Measurements from ENCODE around the gene SCGB1A1.

Gene SCGB1A1

DNA sequence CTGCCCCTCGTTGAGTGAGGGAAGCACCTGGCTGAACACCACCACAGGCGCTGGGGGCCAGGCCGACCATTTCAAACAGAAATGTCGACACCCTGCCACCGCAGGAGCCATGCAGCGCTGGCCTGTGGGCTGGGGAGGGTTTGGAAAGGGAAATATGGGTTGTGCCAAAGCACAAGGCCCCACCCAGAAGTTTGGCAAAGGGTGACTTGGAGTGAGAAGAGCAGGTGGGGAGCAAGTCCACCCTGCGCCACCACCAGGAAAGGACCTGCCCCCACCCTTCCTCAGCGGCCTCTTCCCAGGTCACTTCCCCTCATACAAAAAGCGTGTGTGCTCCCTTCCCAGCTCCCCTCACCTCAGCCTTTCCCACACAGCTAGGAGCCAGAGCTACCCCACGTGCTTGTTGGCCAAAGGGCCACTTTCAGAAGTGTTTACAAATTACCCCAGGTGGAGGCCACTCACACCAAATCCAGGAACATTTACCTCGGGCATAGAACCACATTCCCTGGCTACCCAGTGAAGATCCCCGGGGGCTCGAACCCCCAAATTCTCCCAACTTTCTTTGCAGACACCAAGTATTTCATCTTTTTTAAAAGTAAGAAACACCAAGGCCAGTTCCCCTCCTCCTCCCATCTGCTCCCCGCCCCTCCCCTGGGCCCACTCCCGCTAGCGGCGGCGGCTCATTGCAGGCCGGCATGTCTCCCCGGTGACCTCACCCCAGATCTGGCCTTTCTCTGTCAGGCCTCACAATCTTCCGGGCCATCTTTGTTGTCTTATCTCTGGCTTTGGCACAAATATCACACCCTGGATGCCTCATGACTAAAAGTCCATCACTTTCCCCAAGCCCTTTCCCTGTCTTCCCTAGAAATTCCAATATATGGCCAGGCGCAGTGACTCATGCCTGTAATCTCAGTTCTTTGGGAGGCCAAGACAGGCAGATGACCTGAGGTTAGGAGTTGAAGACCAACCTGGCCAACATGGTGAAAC, 20.5 kb upstream of the SCGB1A1 start:
- no peak for DNase-seq

DNA sequence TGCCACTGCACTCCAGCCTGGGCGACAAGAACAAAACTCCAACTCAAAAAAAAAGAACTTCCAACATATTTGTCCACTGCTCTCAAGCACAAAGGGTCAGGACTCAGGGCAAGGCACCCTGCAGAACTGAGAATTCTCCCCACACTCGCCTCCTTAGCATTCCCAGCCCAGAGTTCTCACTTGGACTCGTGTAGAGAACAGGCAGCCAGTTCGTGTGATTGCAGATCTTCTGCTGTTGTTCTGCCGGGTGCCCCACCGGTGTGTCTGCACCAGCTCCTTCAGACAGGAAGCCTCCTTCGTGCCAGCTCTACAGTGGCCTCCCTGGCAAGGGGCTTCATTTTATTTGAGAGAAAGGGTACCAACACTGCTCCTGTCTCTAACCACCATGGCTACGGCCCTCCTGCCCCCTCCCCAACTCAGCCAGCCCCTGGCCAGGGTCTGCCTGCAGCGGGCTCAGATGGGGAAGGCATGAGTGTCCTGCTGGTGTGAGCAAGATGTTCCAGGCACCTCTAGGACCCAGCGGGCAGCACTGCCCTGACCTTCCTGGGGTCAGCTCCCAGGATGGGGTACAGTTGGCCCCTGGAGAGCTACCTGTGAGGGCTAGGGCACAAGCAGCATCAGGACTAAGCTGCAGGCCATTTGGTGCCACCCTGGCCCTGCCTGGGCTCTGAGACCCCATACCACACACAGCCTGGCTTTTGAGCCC, 19.5 kb upstream of the SCGB1A1 start:
- DNase-seq: no peak

DNA sequence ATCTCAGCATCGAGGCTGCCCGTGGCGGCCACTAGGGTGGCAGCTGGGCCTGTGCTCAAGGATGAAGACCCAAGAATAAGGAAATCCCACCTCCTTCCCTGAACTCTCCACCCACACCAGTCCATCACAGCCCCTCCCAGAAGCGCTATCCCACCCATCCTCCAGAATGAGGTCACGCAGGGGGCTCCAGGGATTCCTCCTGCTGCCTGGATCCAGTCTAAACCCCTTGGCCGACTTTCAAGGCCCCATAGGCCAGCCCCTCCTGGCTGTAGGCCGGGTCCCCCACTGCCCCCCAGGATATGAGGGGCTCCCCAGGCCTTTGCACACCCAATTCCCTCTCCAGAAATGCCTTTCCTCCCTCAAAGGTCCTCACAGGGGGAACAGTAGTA, 19.0 kb upstream of the SCGB1A1 start:
- DNase-seq: no peak

DNA sequence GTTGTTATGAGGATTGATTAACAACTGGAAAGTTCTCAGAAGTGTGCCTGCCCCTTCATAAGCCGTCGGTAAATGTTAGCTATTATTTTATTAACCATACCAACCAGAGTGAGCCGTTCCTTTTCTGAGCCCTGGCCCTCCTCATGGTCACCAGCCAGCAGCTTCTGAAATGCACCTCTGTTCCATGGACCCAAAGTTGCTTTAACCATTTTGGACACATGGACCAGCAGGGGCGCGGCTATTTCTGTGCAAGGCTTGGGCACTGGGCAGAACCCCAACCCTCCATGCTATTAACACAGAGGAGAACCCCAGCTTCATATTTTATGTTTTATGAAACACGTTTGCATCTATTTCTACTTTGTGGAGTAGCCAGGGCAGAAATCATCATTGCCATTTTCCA, 18.6 kb upstream of the SCGB1A1 start:
- no peak for DNase-seq

DNA sequence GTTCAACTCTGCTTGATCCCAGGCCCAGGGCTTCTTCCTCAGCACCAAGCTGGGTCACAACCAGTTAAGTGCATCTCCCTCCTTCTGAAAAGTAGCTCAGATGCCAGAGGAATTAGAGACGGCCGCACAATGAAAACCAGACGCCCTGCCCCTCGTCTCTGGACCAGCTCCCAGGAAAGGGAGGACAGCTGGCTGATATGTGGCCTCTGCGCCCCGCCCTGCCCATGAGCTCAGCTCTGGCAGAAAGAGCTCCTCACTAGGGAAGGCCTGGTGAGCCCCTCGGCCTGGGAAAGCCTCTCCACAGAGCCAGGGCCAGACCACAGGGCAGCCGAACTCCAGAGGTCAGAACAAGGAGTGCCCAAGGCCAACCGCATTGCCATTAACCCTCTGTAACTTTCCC, 18.1 kb upstream of the SCGB1A1 start:
- DNase-seq: no peak

DNA sequence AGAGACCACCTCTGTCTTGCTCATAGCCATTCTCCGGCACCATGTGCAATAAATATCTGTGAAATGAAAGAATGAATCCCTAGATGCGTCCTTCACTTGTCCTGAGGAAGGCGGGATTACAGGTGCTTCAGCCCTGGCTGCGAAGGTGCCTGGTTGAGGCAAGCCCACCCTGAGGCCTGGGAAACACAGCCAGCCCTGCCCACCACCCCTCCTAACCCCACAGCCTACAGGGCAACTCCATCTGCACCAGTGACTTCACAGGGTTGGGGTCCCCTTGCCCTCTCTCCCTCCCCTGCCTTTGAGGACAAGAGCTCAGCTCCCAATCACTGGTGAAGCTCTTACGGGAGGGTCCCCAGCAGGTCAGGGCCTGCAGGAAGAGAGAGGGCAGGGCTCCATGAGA, 17.5 kb upstream of the SCGB1A1 start:
- no peak for DNase-seq

DNA sequence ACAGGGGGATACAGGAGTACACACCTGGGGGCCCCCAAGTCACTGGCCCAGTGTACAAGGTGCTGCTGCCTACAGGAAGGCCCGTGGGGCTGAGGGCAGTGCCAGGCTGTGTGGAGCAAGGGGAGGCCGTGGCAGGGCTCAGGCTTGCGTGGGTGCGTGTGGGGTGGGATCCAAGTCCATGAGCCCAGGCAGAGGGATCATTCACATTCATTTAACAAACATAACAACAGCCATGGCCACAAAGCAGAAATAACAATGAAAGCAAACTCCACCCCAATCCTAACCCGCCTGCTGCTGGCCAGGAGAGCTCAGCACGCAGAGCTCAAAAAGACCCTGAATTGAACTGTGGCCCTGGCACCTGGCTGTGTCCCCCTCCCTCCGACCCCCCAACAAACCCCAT, 17.0 kb upstream of the SCGB1A1 start:
- DNase-seq: no peak

DNA sequence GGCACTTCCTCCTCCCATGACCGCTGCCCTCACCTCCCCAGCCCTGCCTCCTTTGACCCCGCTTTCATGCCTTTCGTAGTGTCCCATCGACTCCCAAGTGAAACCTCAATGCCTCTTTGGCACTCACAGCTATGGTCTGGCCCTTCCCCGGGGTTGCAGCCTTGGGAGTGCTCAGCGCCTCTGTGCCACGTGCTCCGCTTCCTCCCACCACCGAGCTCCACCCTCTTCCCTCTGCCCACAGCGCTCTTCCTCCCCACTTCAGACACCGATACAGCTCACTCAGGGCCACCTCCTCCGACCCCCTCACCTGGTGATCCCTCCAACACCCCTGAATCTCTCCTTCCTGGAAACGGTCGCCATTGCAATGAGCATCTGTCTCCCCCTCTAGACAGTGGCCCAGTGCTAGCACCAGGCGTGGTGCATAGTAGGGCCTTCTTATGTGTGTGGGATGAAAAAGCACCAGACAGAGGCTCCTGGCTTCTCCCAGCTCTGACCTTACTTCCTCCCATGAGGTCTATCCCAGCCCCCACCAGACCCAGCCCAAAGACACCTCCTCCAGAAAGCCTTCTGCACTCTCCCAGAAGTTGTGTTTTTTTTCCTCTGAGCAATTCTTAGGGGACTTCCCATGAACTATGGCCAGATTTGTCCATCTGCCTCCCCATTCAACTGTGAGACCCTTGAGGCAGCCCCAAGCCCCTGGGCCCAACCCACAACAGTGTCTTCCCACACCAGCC, 16.4 kb upstream of the SCGB1A1 start:
- peak; percentile 56 for DNase-seq

DNA sequence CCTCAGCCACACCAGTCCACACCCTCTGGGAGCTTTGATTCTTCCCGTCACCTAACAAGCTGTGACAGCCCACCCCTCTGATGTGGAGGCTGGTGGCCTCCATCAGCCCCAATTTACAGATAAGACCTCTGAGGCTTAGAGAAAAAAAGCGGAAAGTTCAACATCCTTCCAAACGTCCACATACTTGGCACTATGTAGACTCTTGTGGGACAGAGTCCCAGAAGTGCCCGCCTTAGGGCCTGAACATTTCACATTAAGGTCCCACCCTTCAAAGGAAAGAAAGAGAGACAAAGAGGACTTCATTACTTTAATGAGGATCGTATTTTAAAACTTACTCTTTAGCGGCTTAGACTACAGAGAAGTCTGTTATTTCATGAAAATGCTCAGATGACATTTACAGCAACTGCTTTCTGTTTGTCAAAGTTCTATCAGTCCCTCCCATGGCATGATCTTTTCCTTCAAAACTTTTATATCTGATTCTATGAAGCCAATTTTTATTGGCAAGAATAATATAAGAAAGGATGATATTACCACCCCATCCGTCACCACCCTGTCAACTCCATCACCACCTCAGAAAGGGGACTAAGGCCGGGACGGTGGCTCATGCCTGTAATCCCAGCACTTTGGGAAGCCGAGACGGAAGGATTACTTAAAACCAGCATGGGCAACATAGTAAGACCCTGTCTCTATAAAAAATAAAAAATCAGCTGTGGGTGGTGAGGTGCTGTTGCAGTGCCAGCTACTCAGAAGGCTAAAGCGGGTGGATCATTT, 15.7 kb upstream of the SCGB1A1 start:
- no peak for DNase-seq

DNA sequence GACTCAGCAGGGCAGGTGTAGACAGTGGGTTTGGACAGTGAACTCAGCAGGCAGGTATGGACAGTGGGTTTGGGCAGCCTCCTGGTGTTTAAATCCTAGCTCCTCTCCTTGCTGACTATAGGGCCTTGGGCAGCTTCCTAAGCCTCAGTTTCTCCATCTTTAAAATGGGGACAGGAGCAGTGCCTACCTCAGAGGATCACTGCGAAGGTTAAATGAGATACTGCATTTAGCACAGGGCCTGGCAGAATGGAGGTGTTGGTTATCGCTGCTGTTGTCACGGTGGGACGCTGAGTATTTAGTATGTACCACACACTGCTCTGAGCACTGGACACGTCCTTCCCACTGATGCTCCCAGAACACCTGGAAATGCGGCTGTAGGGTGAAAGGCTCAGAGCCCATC, 14.4 kb upstream of the SCGB1A1 start:
- no peak for DNase-seq

DNA sequence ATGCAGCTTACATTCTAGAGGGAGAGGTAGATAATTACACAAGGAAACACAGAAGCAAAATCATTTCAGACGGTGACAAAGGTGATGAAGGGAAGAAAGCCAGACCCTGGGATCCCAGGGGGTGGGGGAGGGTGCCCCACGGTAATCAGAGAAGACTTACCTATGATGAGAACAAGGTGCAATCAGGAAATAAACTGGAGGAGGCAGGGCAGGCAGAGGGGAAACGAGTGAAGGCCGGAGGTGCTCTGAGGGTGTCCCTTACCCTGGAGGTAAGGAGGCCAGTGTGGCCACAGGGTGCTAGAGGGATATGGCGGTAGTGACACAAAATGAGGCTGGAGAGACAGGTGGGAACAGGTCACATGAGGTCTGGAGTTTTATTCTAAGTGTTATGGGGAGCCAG, 13.9 kb upstream of the SCGB1A1 start:
- no peak for DNase-seq

DNA sequence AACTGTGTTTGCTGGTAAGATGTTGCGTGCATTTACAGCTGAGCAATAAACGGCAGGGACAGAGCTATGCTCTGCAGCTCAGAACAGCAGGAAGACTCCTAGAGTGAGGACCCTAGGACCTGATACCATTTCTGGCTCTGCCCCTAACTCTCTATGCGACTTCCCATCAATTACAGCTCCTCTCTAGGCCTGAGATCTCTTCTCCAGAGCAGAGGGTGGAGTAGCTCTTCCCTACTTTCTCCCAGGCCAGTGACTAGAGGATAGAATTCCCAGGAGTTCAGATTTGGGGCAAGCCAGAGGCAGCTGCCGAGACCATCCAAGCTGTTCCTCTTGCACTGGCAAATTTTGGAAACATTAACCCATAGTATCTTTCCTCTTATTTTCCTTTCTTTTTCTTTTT, 12.8 kb upstream of the SCGB1A1 start:
- DNase-seq: no peak

DNA sequence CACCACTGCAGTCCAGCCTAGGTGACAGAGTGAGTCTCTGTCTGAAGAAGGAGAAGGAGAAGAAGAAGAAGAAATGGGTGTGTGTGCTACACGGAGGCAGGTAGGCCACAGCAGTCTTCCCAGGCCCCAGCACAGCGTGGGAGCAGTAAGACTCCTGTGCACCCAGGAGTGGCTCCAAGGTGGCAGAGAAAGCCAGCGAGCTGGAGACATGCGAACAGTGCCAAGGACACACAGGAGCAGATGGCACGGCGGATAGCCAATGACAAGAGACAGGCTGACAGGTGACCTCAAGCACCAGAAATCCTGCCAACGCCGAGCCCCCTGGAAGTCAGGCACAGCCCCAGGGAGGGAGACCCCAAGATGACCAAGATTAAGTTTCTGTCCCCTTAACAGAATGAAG, 9.0 kb upstream of the SCGB1A1 start:
- no peak for DNase-seq

DNA sequence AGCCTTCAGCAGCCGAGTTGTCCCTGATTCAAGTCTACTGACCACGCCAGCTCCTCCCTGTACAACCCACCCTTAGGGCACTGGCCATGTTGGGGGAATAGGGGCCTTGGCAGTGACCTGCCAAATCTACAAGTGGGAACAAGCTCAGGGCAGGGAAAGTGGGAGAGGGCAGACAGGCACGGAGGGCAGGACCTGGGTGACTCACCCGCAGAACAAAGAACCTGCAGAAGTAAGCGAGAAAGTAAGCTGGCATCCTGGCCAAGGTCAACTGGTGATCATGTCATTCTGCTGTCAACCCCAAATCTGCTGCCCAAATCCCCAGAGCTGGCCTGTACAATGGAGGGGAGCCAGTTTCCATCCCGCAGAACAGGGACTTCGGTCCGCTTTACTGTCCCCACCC, 7.9 kb upstream of the SCGB1A1 start:
- DNase-seq: no peak

DNA sequence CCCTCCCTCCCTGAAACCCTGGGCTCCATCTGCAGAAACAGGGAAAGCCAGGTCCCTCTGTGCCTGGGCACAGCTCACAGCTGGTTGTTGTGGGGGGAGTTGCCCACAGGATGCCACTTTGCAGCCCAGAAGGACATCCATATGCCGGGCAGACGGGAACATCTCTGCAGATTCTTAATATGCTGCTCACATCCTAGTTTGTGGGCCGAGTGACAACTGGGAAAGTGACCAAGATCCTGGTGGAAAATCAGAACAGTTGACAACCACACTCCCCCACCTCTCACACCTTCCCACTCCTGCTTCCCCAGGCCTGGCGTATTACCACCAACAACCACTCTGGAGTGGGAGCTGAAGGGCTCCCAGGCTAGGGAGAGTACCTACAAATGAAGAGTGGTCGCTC, 7.3 kb upstream of the SCGB1A1 start:
- no peak for DNase-seq

DNA sequence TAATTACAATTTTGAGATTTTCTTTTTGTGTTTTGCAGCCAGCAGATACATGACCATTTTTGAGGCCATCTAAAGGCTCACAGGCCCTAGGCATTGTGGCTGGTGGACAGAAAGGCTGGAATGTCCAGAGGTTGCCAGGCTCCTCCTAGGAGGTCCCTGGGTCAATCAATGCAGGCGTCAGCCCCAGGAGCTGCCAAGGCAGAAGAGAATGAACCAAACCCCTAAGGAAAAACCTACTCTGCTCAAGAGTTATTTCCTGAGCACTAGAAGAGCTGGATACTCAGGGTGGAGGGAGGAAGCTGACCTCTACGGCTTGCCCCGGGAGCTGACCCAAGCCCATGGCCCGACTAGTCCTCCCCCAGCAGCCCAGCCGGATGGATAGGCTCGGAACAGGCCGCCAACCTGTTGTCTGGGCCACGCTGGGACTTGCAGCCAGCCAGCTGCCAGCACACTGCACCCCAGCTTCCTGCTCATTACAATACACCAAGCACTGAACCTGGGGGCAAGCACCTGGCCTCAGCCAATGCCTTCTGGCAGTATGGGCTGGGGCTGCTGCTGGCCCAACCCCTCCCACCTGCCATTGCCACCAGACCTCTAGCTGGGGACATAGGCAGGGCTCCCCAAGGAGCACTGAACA, 5.7 kb upstream of the SCGB1A1 start:
- no peak for DNase-seq

DNA sequence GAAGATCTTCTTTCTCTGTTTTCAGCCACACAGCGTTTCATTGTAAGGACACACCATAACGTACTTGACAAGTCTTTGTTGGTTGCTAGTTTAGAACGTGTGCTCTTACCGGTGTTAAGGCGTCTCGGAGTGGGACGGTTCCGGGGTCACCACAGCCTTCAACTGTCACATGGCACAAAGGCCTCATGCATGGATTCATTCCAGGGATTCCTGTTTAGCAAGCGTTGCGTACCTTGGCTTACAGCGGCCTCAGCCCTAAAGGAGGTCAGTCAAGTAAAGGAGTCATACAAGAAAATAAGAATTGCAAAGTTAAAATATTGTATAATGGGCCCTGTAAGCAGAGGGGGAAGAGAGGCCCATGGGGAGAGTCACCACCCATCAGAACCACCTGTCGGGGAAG, 2.2 kb upstream of the SCGB1A1 start:
- DNase-seq: no peak

DNA sequence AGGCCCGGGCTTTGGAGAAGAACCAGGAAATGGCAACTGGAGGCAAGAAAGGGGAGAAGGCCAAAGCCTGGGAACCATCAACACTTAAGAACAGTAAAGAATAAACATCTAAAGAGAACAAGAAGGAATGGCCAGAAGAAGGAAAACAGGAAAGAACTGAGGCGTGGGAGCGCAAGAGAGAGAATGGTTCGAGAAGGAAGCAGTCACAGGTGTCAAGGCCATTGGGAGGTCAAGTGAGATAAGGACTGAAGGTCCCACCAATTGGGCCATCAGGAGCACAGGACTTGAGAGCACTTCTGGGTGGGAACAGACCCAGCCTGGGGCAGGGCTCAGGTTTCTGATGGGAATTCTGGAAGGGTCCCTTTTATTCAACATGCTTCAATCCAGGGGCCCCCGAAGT, 697 bp upstream of the SCGB1A1 start:
- no peak for DNase-seq

DNA sequence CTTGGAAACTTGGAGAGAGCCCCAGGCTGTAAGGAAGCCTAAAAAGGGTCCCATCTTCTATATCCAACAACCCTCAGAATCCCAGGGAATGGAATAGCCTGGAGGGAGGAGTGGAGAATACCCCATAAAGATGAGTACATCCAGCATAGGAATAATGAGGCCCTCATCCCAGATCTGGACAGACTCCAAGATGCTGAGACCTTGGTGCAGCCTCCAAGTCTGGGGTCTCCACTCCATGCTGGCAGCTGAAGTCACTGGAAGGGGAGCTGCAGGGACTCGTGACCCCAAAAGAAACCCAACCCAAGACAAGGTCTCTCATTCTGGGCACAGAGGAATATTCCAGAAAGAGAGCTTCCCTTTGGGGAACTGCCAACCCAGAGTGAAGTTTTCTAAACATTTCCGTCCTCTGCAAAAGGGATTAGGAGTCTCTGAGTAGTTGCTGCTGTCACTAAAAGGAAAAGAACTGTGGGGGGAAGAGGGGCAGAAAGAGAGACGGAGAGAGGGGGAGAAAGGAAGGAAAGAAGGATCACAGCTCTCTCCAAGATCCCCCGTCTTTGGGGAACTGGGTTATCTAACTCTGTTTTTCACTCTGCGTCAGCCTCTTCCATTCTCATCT, 589 bp downstream of the SCGB1A1 start:
- no peak for DNase-seq

DNA sequence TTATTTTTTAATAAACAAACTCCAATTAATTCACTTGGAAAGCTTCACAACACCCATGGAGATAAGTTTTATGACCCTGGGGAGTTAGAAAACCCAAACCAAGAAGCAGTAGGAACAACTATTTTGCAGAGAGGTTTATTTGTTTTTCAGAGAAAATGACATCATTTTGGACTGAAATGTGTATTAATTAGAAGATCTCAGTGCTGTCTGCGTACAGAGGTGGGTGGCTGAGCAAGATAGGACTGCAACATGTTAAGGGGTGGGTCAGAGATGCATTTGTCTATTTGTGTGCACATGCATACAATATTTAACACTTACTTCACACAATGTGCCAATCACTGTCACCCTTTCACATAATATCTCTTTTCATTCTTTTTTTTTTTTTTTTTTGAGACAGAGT, 1.1 kb downstream of the SCGB1A1 start:
- DNase-seq: no peak

DNA sequence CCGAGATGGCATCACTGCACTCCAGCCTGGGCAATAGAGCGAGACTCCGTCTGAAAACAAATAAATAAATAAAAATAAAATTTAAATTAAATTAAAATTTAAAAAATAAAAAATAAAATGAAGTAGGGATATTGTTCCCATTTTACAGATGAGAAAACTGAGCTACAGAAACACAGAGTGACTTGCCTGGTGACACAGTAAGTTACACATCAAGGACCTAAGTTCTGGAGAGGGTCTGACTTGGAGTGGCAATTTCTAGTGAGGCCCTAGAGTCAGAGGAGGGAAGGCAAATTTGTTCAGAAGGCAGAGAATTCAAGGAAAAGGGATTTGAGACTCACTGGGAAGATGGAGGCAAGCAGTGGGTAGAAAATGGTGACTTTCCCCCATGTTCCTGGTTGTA, 2.0 kb downstream of the SCGB1A1 start:
- no peak for DNase-seq

DNA sequence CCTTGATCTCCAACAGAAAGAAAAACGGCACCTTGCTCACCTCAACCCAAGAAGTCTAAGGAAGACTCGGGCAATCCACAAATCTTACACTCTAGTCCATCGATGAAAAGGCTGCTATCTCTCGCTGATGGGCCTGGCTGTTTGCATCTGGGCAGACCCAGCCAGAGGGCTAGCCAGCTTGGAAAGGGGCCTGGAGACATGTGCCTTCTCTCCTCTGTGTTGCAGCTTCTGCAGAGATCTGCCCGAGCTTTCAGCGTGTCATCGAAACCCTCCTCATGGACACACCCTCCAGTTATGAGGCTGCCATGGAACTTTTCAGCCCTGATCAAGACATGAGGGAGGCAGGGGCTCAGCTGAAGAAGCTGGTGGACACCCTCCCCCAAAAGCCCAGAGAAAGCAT, 3.2 kb downstream of the SCGB1A1 start:
- DNase-seq: no peak

Data from stimulated activated CD4-positive, alpha-beta T cell treated with anti-CD3 and anti-CD28 coated beads, Interleukin-4, amount 100 ng/mL, for 24 hours (primary cell).